Measurements from ENCODE around the gene SHD. TPM values are rescaled to one million over a fixed set of nuclear protein-coding genes. Genes with fewer than 3 reads are reported as not detected.

The SHD gene
- total and polyA plus RNA-seq, 9 of the 15 experiments (the other 6 are each of a cell fraction or from before 2014, with no cell fraction given) = 0.05 to 0.62 (median 0.15) TPM; not detected in 5

DNA sequence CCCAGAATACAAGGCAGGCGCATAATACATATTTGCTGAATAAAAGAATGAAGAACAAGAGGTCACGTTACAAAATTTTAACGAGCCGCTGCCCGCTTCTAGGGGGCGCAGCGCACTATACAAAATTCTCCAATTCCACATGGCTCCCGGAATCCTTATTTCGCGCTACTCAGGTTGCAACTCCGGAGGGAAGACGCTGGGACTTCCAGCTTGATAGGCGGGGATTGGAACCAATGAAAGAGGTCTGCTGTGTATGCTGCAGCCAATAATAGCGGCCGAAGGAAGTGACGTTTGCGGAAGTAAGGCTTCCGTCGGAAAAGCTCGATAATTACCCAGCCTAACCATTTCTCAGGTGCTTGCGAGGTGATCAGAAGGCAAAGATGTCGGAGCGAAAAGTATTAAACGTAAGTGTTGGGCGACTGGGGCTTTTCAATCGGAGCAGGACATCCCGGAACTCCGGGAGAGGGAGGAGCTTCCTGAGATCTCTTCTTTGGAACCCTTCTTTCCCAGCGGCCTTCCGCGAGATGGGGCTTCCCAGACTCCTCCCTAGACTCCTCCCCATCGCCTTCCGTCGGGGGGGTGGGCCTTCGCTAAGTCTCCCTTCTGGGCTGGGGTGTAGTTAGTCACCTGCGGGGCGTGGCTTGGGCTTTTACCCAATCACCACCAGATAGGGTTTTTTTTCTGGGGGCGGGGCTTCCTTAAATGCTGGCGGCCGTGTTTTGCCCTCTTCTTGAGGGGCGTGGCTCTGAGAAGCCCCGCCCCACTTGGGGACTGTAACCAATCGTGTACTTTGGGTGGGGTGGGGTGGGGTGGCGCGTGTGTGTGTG is 32.1 kb upstream of the SHD start, which contains the start of gene YJU2 (continued):
- TF ChIP-seq ESRRA (IDR thresholded peaks at IDR 0.05; ENCODE audit: borderline replicate concordance, low read depth) (0 out of 2 replicates have a peak, but pooled peaks have one; percentile 48), ZNF121 (CRISPR knock-in tag; conservative IDR thresholded peaks at IDR 0.05) (no peak), POLR2A (conservative IDR thresholded peaks at IDR 0.05) (peak; percentile 93), DPF2 (IDR thresholded peaks at IDR 0.05) (0 out of 2 replicates have a peak, but pooled peaks have one; percentile 42), FOXJ2 (tag; IDR thresholded peaks at IDR 0.05) (peak; percentile 69; the same call in 1 of the 2 replicates), HCFC1 (IDR thresholded peaks at IDR 0.05; ENCODE audit: low read depth, low read length) (peak; percentile 87), GABPB1 (CRISPR knock-in tag; IDR thresholded peaks at IDR 0.05) (peak; percentile 98), POLR2AphosphoS5 (IDR thresholded peaks at IDR 0.05; ENCODE audit: control insufficient read depth, insufficient read depth, low read depth, low read length) (no peak; the same call in none of the 2 replicates), FOS (IDR thresholded peaks at IDR 0.05; ENCODE audit: extremely low read depth, insufficient read length) (peak; percentile 100), NRF1 (conservative IDR thresholded peaks at IDR 0.05 in 1 of 2, IDR thresholded peaks at IDR 0.05 in 1 of 2) (peak; percentile 37 to 50; a peak in 2 of 4 replicates), JUND (IDR thresholded peaks at IDR 0.05; ENCODE audit: borderline replicate concordance, low read depth, low read length) (peak; percentile 68), JUND (tag; IDR thresholded peaks at IDR 0.05; ENCODE audit: borderline replicate concordance, low read depth, low read length) (peak; percentile 62; the same call in 2 of the 3 replicates), ZZZ3 (IDR thresholded peaks at IDR 0.05) (no peak; the same call in 1 of the 2 replicates), SMC3 (conservative IDR thresholded peaks at IDR 0.05; ENCODE audit: insufficient read depth, low read depth, low read length) (0 out of 2 replicates have a peak, but pooled peaks have one; percentile 23), TEAD1 (CRISPR knock-in tag; IDR thresholded peaks at IDR 0.05) (peak in 1 of 2 experiments; percentile 90; a peak in 1 of 4 replicates), ZKSCAN1 (IDR thresholded peaks at IDR 0.05; ENCODE audit: low read depth, low read length) (peak; percentile 63; the same call in 1 of the 2 replicates)
- TF ChIP-seq, protein P1, sequence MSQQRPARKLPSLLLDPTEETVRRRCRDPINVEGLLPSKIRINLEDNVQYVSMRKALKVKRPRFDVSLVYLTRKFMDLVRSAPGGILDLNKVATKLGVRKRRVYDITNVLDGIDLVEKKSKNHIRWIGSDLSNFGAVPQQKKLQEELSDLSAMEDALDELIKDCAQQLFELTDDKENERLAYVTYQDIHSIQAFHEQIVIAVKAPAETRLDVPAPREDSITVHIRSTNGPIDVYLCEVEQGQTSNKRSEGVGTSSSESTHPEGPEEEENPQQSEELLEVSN (IDR thresholded peaks at IDR 0.05; ENCODE audit: borderline replicate concordance in 1 of 2, extremely low read depth in 1 of 2, insufficient read depth in 1 of 2, insufficient read length in 1 of 2, low read depth in 1 of 2, low read length in 1 of 2, poor library complexity in 1 of 2, severe bottlenecking in 1 of 2) = peak in 1 of 2 experiments; percentile 71
- TF ChIP-seq, protein P2, sequence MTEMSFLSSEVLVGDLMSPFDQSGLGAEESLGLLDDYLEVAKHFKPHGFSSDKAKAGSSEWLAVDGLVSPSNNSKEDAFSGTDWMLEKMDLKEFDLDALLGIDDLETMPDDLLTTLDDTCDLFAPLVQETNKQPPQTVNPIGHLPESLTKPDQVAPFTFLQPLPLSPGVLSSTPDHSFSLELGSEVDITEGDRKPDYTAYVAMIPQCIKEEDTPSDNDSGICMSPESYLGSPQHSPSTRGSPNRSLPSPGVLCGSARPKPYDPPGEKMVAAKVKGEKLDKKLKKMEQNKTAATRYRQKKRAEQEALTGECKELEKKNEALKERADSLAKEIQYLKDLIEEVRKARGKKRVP (CRISPR knock-in tag; IDR thresholded peaks at IDR 0.05) = no peak
- TF ChIP-seq, protein P3, sequence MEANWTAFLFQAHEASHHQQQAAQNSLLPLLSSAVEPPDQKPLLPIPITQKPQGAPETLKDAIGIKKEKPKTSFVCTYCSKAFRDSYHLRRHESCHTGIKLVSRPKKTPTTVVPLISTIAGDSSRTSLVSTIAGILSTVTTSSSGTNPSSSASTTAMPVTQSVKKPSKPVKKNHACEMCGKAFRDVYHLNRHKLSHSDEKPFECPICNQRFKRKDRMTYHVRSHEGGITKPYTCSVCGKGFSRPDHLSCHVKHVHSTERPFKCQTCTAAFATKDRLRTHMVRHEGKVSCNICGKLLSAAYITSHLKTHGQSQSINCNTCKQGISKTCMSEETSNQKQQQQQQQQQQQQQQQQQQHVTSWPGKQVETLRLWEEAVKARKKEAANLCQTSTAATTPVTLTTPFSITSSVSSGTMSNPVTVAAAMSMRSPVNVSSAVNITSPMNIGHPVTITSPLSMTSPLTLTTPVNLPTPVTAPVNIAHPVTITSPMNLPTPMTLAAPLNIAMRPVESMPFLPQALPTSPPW (CRISPR knock-in tag; IDR thresholded peaks at IDR 0.05) = peak; percentile 93
- TF ChIP-seq, protein P4, sequence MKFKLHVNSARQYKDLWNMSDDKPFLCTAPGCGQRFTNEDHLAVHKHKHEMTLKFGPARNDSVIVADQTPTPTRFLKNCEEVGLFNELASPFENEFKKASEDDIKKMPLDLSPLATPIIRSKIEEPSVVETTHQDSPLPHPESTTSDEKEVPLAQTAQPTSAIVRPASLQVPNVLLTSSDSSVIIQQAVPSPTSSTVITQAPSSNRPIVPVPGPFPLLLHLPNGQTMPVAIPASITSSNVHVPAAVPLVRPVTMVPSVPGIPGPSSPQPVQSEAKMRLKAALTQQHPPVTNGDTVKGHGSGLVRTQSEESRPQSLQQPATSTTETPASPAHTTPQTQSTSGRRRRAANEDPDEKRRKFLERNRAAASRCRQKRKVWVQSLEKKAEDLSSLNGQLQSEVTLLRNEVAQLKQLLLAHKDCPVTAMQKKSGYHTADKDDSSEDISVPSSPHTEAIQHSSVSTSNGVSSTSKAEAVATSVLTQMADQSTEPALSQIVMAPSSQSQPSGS (CRISPR knock-in tag; IDR thresholded peaks at IDR 0.05) = no peak
- TF ChIP-seq, protein P5, sequence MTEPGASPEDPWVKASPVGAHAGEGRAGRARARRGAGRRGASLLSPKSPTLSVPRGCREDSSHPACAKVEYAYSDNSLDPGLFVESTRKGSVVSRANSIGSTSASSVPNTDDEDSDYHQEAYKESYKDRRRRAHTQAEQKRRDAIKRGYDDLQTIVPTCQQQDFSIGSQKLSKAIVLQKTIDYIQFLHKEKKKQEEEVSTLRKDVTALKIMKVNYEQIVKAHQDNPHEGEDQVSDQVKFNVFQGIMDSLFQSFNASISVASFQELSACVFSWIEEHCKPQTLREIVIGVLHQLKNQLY (CRISPR knock-in tag; conservative IDR thresholded peaks at IDR 0.05) = no peak
